Neutrophil (primary cell): Measurements from ENCODE around the gene CDK5RAP2.

Experiments
- H3K27ac ChIP-seq: fragments of 200-600 bp; sonication (generic); 2 replicates; pipeline ENCODE4 v1.5.1; 2016; ENCODE audit warnings: mild to moderate bottlenecking, moderate library complexity
- H3K27me3 ChIP-seq: fragments of 200-600 bp; sonication (generic); 2 replicates; pipeline ENCODE4 v1.6.0; 2016; ENCODE audit warnings: mild to moderate bottlenecking
- H3K36me3 ChIP-seq: fragments of 200-600 bp; sonication (generic); 2 replicates; pipeline ENCODE4 v1.5.1; 2017
- H3K4me1 ChIP-seq, 2 experiments: fragments of 200-600 bp in 1 of 2; sonication (generic) in 1 of 2; 1 replicate in 1 of 2; 2 replicates in 1 of 2; pipeline versions ENCODE4 v1.5.1 to v1.6.1; 2013 to 2016; ENCODE audit warnings: low read depth in 1 of 2, low read length in 1 of 2, mild to moderate bottlenecking in 1 of 2, moderate library complexity in 1 of 2; ENCODE audit not compliant: control insufficient read depth in 1 of 2, insufficient read depth in 1 of 2
- H3K4me3 ChIP-seq, 2 experiments: fragments of 200-600 bp in 1 of 2; sonication (generic) in 1 of 2; 1 replicate in 1 of 2; 2 replicates in 1 of 2; pipeline ENCODE4 v1.5.1; 2013 to 2016; ENCODE audit warnings: low read depth in 1 of 2, low read length in 1 of 2, mild to moderate bottlenecking in 1 of 2, moderate library complexity in 1 of 2
- H3K9me3 ChIP-seq: fragments of 200-600 bp; sonication (generic); 2 replicates; pipeline ENCODE4 v1.5.1; 2016
- TF ChIP-seq, protein P1 (sequence below): fragments of 200-600 bp; sonication (generic); IDR thresholded peaks from 2 replicates; pipeline ENCODE4 v1.5.1; 2016; ENCODE audit warnings: antibody characterized with exemption

Gene CDK5RAP2

DNA sequence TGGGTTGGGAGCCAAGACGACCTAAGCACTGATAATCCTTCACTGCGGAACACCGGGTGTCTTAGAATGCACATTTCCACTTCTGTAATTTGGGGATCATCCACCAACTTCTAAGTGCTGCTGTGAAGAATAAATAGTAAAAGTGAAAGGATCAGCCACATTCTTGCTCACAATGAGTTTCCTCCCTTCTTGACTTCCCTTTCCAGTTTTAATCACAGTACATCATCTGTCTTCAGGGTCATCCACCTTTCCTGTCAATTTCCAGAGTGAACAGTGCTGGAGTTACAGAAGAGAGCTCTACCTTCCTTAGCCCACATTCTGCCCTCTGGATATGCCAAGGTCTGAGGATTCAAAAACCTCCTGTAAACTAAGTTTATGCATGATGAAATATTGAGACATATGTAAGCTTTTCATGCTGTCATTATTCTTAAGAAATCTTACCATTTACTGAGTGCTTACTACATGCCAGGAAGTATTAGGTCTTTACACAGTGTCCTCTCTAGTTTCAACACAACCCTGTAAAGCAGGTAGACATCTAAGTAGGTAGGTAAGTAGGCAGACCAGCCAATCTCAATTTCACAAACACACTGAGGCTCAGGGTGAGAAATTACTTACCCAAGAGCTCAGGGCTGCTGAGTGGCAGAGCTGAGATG lies 105.2 kb downstream of the CDK5RAP2 start:
- H3K36me3 ChIP-seq, result peaks cover 12% of the 10 kb centered on the region
- no peaks in the 10 kb centered on the region for H3K27me3 ChIP-seq
- peak overlapping the region; percentile 82 for H3K27ac ChIP-seq
- H3K4me1 ChIP-seq, result peaks cover 29 to 40% of the 10 kb centered on the region in 2 experiments
- TF ChIP-seq, protein P1, sequence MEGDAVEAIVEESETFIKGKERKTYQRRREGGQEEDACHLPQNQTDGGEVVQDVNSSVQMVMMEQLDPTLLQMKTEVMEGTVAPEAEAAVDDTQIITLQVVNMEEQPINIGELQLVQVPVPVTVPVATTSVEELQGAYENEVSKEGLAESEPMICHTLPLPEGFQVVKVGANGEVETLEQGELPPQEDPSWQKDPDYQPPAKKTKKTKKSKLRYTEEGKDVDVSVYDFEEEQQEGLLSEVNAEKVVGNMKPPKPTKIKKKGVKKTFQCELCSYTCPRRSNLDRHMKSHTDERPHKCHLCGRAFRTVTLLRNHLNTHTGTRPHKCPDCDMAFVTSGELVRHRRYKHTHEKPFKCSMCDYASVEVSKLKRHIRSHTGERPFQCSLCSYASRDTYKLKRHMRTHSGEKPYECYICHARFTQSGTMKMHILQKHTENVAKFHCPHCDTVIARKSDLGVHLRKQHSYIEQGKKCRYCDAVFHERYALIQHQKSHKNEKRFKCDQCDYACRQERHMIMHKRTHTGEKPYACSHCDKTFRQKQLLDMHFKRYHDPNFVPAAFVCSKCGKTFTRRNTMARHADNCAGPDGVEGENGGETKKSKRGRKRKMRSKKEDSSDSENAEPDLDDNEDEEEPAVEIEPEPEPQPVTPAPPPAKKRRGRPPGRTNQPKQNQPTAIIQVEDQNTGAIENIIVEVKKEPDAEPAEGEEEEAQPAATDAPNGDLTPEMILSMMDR, result no peak
- H3K4me3 ChIP-seq, result peak overlapping the region in 1 of 2 experiments; percentile 47
- no peaks in the 10 kb centered on the region for H3K9me3 ChIP-seq

DNA sequence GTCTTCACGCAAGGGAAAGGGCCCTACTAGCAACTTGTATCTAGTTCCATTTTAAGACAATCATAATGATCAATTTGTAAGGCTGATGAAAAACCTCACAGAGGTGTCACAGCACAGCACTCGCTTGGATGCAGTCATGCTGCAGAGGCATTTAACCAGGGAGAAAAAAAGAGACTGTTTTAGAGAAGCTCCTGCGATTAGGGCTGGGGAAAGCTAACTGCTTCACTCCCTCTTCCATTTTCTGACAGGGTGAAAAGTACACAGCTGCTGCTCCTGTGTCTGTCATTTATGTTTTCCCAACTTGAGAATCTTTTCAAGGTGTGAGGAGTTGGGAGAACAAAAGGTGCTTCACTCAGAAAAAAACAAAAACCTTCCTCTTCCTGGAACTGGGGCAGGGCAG lies 106.4 kb downstream of the CDK5RAP2 start:
- H3K27ac ChIP-seq, result peak overlapping the region; percentile 82
- H3K4me1 ChIP-seq, result peaks cover 29 to 40% of the 10 kb centered on the region in 2 experiments
- no peaks in the 10 kb centered on the region for H3K9me3 ChIP-seq
- TF ChIP-seq, protein P1, result no peak
- H3K4me3 ChIP-seq, result no peak overlapping the region
- no peaks in the 10 kb centered on the region for H3K27me3 ChIP-seq
- peaks cover 12% of the 10 kb centered on the region for H3K36me3 ChIP-seq

DNA sequence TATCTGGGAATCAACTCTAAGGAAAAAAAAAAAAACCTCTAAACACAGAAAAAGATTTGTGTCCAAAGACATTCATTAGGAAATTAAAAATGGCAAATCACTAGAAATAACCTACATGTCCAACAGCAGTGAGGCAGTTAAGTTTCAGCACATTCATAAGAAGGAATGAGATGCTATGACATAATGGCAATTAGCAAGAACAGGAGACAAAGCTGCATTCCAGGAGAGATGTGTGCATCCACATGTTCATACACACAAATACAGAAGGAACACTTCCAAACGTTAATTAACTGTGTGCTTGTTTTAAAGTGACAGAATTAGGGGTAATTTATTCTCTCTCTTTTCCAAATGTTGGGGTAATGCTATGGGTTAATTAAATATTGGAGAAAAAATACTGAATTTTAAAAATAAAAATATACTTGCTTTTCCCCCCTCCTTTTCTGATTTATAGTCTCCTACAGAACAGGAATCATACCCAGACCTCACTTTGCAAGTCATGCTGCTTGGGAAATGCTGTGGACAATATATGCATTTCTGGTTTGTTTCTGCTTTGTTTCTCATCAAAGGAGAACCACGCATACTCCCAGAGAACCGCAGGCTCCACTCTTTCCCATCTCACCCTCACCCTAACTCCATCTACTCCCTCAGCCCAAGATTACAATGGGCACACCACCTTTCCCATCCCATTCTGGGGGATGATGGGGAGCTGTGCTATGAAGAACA lies 114.1 kb downstream of the CDK5RAP2 start:
- H3K4me3 ChIP-seq, result peak overlapping the region in 1 of 2 experiments; percentile 6
- H3K4me1 ChIP-seq, result peaks cover 11 to 26% of the 10 kb centered on the region in 2 experiments
- no peaks in the 10 kb centered on the region for H3K9me3 ChIP-seq
- H3K36me3 ChIP-seq, result peaks cover 3% of the 10 kb centered on the region
- peak overlapping the region; percentile 41 for H3K27ac ChIP-seq
- no peaks in the 10 kb centered on the region for H3K27me3 ChIP-seq
- TF ChIP-seq, protein P1, result no peak

DNA sequence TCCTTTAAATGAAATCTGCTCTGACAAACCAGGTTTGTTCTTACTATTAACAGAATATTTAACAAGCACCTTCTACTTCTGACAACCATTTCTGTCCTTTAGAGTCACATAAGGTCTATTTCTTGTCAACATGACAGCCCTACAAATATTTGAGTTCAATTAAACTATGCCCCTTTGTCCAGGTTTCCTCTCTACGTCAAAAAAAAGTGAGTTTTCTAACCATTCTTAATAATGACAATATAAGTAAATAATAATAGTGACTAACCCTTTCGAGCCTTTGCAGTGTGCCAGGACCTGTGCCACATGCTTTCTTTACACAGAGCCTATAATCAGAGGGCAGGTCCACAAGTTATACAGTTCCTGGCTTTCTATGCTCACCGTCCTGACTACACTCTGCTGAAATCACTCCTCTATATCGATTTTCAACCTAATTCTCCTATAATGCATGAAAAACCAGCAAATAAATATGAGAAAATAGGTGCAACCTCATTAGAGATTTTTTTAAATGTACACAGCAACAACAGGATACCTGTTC lies 115.0 kb downstream of the CDK5RAP2 start:
- Histone ChIP-seq H3K36me3 (peaks cover 5% of the 10 kb centered on the region), H3K4me1 (peaks cover 11 to 26% of the 10 kb centered on the region in 2 experiments), H3K27ac (no peak overlapping the region), H3K9me3 (no peaks in the 10 kb centered on the region), H3K27me3 (no peaks in the 10 kb centered on the region), H3K4me3 (no peak overlapping the region)
- TF ChIP-seq, protein P1, result no peak

DNA sequence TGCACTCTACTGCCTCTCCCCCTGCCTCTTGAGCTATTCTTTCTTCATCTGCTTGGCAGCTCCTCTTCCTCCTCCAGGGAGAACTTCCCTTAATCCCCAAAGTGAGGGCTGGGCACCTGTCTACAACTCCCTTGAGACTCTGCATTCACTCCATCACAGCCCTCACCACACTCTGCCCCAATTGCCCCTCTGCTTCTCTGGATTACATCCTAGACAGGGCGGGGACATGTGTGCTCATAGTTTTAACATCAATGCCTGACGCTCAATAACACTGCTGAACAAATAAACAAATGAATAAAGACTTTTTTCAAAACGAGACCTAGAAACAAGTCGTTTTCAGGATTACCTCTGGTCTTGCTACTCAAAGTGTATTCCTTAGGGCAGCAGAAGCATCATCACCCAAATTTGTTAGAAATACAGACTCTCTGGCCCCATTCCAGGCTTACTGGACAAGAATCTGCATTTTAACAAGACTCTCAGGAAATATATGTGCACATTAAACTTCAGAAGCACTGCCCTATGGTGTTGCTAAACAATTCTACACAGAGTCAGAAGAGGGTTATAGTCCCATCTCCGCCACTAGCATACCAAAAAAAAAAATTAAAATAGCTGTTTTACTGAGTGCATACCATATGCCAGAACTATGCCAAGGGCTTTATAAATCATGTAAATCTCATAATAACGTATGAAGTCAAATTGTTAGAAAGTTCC lies 115.6 kb downstream of the CDK5RAP2 start:
- H3K9me3 ChIP-seq, result no peaks in the 10 kb centered on the region
- peaks cover 5% of the 10 kb centered on the region for H3K36me3 ChIP-seq
- no peak overlapping the region for H3K27ac ChIP-seq
- no peaks in the 10 kb centered on the region for H3K27me3 ChIP-seq
- peaks cover 11 to 26% of the 10 kb centered on the region in 2 experiments for H3K4me1 ChIP-seq
- TF ChIP-seq, protein P1, result no peak
- no peak overlapping the region for H3K4me3 ChIP-seq
